Ovary (tissue), 9 donors: Measurements from ENCODE around the gene ALCAM. TPM values are rescaled to one million over a fixed set of nuclear protein-coding genes. Genes with fewer than 3 reads are reported as not detected.
"Not testable (repeated sequence)": the region's sequence is repeated elsewhere in the genome, so short reads cannot be mapped to it uniquely, and the experiment has no call there.

ENCODE experiments used
- DNase-seq, 5 donors: peaks; one replicate each; pipeline ENCODE4 v3.0.0-alpha.2; 2019 to 2020
- H3K27ac ChIP-seq, 2 donors: fragments of 200-600 bp; one replicate each; pipeline versions ENCODE4 v1.5.1 to v1.8.0; 2019 to 2022
- H3K27me3 ChIP-seq: fragments of 200-600 bp; one replicate; pipeline ENCODE4 v1.8.0; 2022
- H3K36me3 ChIP-seq: fragments of 200-600 bp; sonication (generic); one replicate; pipeline ENCODE4 v1.5.1; 2019
- H3K4me1 ChIP-seq: one replicate; pipeline ENCODE4 v1.8.1; 2013; ENCODE audit warnings: mild to moderate bottlenecking, moderate library complexity; ENCODE audit not compliant: insufficient read depth
- H3K4me3 ChIP-seq: fragments of 200-600 bp; sonication (generic); one replicate; pipeline ENCODE4 v1.5.1; 2017
- H3K9me3 ChIP-seq, 2 donors: fragments of 200-600 bp in 1 of 2; sonication (generic) in 1 of 2; one replicate each; pipeline versions ENCODE4 v1.5.1 to v1.8.1; 2013 to 2019; ENCODE audit warnings: mild to moderate bottlenecking in 1 of 2, moderate library complexity in 1 of 2
- EP300 ChIP-seq: sonication (generic); formaldehyde crosslinking; IDR thresholded peaks from one replicate; pipeline ENCODE4 v1.6.1; 2017; ENCODE audit warnings: antibody characterized with exemption
- POLR2A ChIP-seq: fragments of 450-650 bp; IDR thresholded peaks from one replicate; pipeline ENCODE4 v1.6.1; 2017; ENCODE audit warnings: antibody characterized with exemption, mild to moderate bottlenecking, moderate library complexity
- WGBS, 3 donors: extraction: QIAGEN DNeasy Blood & Tissue Kit in 1 of 3; methylation state at CpG; one replicate each; pipeline versions ENCODE4 v1.1.5 to v1.1.7; 2013 to 2017; 5-methylcytosine and 5-hydroxymethylcytosine counted together
- intact Hi-C, 4 donors: fragments of 100-400 bp; cut with DNase I; formaldehyde crosslinking; loops; one replicate each; pipeline versions ENCODE4 v1.11.0 to v1.15.1; 2022 to 2023
- polyA plus RNA-seq, 2 donors: library from polyadenylated mRNA; stranded (reverse); fragments of 200-250 nt in 1 of 2; fragments of 350-450 nt in 1 of 2; fragmentation: Illumina TruSeq in 1 of 2; extraction: RNeasy Lipid Tissue Mini Kit (QIAGEN cat#74804) in 1 of 2; gene quantifications; one replicate each; pipeline ENCODE4 v1.2.3, GENCODE V29; 2013 to 2014
- total RNA-seq, 7 donors: library from RNA; depleted of rRNA in 2 of 7; stranded (reverse); fragments of >200 nt in 2 of 7; fragmentation: NEBNext Ultra II Directional in 3 of 7; extraction: Animal tissue kit (Norgen Biotek cat#: 25700) in 3 of 7; gene quantifications; one replicate each; pipeline versions ENCODE4 v1.1.0 to v1.2.4, GENCODE V29; 2016 to 2023
- TF ChIP-seq, protein P1 (sequence below), 3 donors: fragments of 450-650 bp in 2 of 3; fragments of 200-600 bp in 1 of 3; IDR thresholded peaks; one replicate each; pipeline versions ENCODE4 v1.5.1 to v1.8.0; 2016 to 2022; ENCODE audit warnings: antibody characterized with exemption in 3 of 3, mild to moderate bottlenecking in 1 of 3
- donor health status: DM: no; HTN: no; CAD: no; lungs with moderate emphysema.
- donor health status: DM: no; HTN: no; CAD: no.
- donor health status: Bipolar disorder and iron deficiency.
- donor health status: DM: yes; HTN: yes; CAD: no.
- donor health status: DM: no; HTN: no; CAD: no.
- donor health status: DM: yes; HTN: yes; CAD: no.

ALCAM gene
- total and polyA plus RNA-seq, 9 donors, result 25.0 to 279 (median 52.1) TPM

DNA sequence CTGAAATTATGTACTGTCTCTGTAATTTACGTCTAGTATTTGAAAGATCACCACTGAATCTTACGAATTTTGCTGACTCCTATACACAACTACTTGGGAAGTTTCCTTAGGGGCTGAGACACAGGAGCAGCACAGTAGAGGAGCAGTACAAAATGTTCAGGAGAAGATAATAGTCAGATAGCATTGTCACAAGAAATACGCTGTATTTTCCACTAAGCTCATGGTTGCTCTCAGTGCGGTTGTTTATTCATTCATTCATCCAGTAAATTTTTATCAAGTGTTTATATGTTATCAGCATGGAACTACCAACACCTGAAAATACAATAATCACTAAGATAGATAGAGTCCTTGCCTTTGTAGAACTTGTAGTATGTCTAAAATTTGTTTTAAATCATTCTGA, 34.5 kb downstream of the ALCAM start:
- Histone ChIP-seq H3K27me3 (no peaks in the 10 kb centered on the region), H3K4me1 (no peaks in the 10 kb centered on the region), H3K36me3 (no peaks in the 10 kb centered on the region), H3K9me3 (no peaks in the 10 kb centered on the region), H3K27ac (no peak overlapping the region), H3K4me3 (no peak overlapping the region)
- intact Hi-C loops, result no loop called here
- WGBS, 3 donors, result 89 to 95% (median 95%) methylated on average over 4 of the region's 4 CpGs
- TF ChIP-seq, protein P1, sequence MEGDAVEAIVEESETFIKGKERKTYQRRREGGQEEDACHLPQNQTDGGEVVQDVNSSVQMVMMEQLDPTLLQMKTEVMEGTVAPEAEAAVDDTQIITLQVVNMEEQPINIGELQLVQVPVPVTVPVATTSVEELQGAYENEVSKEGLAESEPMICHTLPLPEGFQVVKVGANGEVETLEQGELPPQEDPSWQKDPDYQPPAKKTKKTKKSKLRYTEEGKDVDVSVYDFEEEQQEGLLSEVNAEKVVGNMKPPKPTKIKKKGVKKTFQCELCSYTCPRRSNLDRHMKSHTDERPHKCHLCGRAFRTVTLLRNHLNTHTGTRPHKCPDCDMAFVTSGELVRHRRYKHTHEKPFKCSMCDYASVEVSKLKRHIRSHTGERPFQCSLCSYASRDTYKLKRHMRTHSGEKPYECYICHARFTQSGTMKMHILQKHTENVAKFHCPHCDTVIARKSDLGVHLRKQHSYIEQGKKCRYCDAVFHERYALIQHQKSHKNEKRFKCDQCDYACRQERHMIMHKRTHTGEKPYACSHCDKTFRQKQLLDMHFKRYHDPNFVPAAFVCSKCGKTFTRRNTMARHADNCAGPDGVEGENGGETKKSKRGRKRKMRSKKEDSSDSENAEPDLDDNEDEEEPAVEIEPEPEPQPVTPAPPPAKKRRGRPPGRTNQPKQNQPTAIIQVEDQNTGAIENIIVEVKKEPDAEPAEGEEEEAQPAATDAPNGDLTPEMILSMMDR (IDR thresholded peaks at IDR 0.05), result no peak
- TF ChIP-seq EP300, result no peak
- no peak for TF ChIP-seq POLR2A
- DNase-seq, result no peak

GRCh38 chr3:105401691-105402149, 35.0 kb downstream of the ALCAM start:
- DNase-seq, result no peak
- no peaks in the 10 kb centered on the region for H3K36me3 ChIP-seq
- no peaks in the 10 kb centered on the region for H3K27me3 ChIP-seq
- no peaks in the 10 kb centered on the region for H3K9me3 ChIP-seq
- TF ChIP-seq, protein P1 (IDR thresholded peaks at IDR 0.05), result no peak
- no peak for TF ChIP-seq EP300
- TF ChIP-seq POLR2A, result no peak
- H3K27ac ChIP-seq, result no peak overlapping the region
- no peak overlapping the region for H3K4me3 ChIP-seq
- 85 to 92% (median 87%) methylated on average over 2 of the region's 2 CpGs for WGBS, 3 donors
- intact Hi-C loops, result no loop called here
- H3K4me1 ChIP-seq, result no peaks in the 10 kb centered on the region

GRCh38 chr3:105402287-105402801, 35.6 kb downstream of the ALCAM start:
- Histone ChIP-seq H3K27me3 (no peaks in the 10 kb centered on the region), H3K27ac (no peak overlapping the region), H3K4me3 (no peak overlapping the region), H3K36me3 (no peaks in the 10 kb centered on the region), H3K4me1 (no peaks in the 10 kb centered on the region), H3K9me3 (no peaks in the 10 kb centered on the region)
- 95 to 99% (median 97%) methylated on average over 6 of the region's 6 CpGs for WGBS, 3 donors
- no peak for DNase-seq
- intact Hi-C loops, result no loop called here
- TF ChIP-seq, protein P1 (IDR thresholded peaks at IDR 0.05), result no peak
- no peak for TF ChIP-seq POLR2A
- TF ChIP-seq EP300, result no peak

GRCh38 chr3:105403034-105403433, 36.3 kb downstream of the ALCAM start:
- H3K4me1 ChIP-seq, H3K9me3 ChIP-seq, H3K36me3 ChIP-seq, H3K4me3 ChIP-seq, DNase-seq, H3K27me3 ChIP-seq, intact Hi-C loops, H3K27ac ChIP-seq: not testable (repeated sequence)
- WGBS, 3 donors, result 85 to 94% (median 92%) methylated on average over 9 of the region's 9 CpGs

DNA sequence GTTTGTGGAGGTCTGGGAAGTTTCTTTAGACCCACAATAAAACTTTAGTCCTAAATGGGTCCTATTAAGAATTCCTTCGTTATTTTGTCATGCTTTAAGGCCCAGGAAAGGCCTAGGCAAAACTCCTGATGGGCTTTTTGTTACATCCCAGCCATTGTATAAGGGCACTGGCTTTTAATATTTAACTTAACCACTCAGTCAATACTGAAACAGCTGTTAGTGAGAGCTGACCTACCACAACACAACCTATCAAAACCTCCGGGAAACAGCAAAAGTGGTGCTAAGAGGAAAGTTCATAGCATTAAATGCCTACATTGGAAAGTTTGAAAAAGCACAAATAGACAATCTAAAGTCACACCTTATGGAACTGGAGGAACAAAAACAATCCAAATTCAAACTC, 39.6 kb downstream of the ALCAM start:
- Histone ChIP-seq H3K4me3 (no peak overlapping the region), H3K9me3 (no peaks in the 10 kb centered on the region), H3K27ac (no peak overlapping the region), H3K4me1 (no peaks in the 10 kb centered on the region), H3K36me3 (no peaks in the 10 kb centered on the region), H3K27me3 (no peaks in the 10 kb centered on the region)
- intact Hi-C loops, result no loop called here
- TF ChIP-seq, protein P1 (IDR thresholded peaks at IDR 0.05), result no peak
- no peak for TF ChIP-seq POLR2A
- TF ChIP-seq EP300, result no peak
- WGBS, 3 donors, result 42 to 70% (median 60%) methylated on average over 2 of the region's 2 CpGs
- no peak for DNase-seq
